GM12801 (cell line): Measurements from ENCODE around the gene MPP2.

Experiments
- TF ChIP-seq, protein P1 (sequence below): IDR thresholded peaks from one replicate; pipeline ENCODE4 v1.5.1; 2011; ENCODE audit warnings: control low read depth; ENCODE audit not compliant: insufficient read length; ENCODE audit errors: extremely low read depth

Gene MPP2

DNA sequence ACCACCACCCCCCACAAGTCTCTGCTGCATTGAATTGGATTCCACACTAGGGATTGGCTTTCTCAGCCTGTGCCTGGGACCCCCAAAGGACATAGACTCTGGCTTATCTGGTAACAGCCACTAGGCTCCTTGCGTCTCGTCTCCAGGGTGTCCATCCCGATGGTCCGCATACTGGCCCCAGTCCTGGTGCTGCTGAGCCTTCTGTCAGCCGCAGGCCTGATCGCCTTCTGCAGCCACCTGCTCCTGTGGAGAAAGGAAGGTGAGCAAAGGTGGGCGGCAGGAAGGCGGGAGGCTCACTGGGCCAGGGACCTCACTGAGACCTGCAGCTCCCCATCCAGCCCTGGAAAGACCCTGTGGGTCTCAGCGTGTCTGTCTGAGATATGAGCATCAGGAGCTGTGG is 52.3 kb downstream of the MPP2 start:
- TF ChIP-seq, protein P1, sequence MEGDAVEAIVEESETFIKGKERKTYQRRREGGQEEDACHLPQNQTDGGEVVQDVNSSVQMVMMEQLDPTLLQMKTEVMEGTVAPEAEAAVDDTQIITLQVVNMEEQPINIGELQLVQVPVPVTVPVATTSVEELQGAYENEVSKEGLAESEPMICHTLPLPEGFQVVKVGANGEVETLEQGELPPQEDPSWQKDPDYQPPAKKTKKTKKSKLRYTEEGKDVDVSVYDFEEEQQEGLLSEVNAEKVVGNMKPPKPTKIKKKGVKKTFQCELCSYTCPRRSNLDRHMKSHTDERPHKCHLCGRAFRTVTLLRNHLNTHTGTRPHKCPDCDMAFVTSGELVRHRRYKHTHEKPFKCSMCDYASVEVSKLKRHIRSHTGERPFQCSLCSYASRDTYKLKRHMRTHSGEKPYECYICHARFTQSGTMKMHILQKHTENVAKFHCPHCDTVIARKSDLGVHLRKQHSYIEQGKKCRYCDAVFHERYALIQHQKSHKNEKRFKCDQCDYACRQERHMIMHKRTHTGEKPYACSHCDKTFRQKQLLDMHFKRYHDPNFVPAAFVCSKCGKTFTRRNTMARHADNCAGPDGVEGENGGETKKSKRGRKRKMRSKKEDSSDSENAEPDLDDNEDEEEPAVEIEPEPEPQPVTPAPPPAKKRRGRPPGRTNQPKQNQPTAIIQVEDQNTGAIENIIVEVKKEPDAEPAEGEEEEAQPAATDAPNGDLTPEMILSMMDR: no peak

DNA sequence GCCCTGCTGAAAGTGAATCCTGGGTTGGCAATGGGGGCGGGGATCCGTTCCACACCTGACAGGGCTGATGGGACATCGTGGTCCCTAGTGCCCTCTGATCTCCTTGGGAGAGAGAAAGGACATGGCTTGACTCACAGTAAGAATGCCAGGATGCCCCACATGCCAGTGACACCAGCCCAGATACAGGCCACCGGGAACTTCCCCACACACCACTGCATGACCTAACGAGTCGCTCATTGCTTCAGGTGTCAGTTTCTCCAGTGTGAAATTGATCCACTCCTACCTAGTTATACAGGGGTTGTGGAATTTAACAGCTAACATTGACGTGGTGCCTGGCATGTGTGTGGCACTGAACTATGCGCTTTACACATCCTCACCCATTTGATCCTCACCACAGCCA is 52.8 kb downstream of the MPP2 start:
- TF ChIP-seq, protein P1: no peak

DNA sequence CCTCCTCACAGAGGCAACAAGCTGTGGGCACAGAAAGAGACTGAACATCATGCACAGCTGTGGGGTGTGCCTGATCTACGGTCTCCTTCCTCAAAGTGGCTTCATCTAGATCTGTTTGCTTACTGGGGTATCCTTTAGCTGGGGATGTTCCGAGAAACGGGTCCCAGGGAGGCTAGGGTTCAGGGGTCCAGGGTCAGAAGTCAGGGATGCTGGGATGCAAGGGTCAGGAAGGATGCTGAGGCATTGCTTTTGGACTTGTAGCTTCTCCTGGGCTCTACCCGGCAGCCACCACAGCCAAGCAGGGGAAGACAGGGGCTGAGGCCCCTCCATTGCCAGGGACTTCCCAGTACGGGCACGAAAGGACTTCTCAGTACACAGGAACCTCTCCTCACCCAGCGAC is 53.8 kb downstream of the MPP2 start:
- TF ChIP-seq, protein P1: no peak

DNA sequence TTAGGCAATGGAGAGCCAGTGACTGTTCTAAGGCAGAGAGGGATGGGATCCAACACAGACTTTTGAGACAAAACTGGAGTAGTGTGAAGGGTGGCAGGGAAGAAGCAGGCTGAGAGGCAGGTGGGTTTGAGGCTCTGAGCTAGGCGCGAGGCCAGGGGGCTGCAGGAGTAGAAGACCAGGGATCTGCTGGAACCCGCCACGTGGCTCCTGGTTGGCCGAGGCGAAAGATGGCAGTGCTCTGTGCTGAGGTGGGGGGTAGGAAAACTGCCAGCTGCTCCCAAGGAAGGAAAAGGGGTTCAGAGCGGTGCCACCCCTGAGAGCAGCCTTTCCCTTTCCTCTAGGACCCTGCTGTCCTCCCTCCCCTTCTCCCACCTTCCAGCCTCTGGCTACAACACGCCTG is 54.8 kb downstream of the MPP2 start:
- TF ChIP-seq, protein P1: no peak

DNA sequence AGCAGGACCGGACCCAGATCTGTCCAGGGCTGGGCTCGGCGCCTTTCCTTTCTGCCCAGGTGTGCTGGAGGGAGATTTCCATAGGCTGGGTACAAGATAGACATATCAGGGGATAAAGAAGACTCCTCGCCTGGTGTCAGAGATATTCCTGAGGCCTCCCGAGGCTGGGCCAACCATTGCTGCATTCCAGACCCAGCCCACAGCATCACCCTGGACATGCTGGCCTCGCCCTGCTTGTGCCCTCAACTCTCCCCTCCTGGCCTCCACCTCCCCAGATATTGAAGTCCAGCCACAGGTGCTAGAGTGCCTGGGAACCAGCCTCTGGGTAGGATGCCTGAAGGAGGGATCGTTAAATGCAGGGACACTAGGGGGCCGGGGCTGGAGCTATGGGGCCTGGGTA is 58.2 kb downstream of the MPP2 start:
- TF ChIP-seq, protein P1: no peak

DNA sequence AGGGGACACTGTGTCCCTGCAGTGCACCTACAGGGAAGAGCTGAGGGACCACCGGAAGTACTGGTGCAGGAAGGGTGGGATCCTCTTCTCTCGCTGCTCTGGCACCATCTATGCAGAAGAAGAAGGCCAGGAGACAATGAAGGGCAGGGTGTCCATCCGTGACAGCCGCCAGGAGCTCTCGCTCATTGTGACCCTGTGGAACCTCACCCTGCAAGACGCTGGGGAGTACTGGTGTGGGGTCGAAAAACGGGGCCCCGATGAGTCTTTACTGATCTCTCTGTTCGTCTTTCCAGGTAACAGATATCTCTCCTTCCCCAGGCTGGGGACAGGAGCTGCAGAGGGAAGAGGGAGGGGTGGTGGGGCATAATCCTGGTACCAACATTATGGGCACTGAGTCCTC is 58.7 kb downstream of the MPP2 start:
- TF ChIP-seq, protein P1: no peak

DNA sequence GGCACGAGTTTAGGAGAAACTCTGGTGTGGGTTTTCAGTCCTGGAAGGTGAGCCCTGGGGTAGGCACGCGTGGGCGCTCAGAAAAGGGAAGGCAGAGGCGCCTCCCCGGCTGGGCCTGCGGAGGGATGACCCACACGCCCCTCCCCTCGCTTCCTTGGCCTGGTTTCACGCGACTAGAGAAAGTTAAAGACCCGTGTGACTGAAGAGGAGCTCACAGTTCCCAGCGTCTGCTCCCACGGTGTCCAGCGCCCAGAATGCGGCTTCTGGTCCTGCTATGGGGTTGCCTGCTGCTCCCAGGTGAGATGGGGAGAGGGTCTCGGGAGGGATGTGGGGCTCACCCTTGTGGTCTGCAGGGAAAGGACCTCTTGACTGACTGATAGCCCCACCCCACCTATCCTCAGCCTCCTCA is 60.4 kb downstream of the MPP2 start, which contains the start of gene CD300LG:
CD300LG (plus strand) TSS at position 214 of the 409 bp plus-strand sequence; CDS start at position 255, 41 bp downstream.
- TF ChIP-seq, protein P1: no peak
